Frontal cortex (tissue), 4 donors: ENCODE data around the gene RCE1. TPM values are rescaled to one million over a fixed set of nuclear protein-coding genes. Genes with fewer than 3 reads are reported as not detected.

Experiments
- DNase-seq, 2 donors: peaks; one replicate each; pipeline ENCODE4 v3.0.0; 2012; ENCODE audit warnings: low spot score in 2 of 2
- FAIRE-seq: peaks from 2 replicates; lab custom pipeline; 2012; peaks lifted over from hg19 to GRCh38; lab: Jason Lieb, UNC
- total RNA-seq: library from RNA; depleted of rRNA; stranded (reverse); fragments of >200 nt; gene quantifications from one replicate; pipeline ENCODE4 v1.2.3, GENCODE V29; 2014
- donor health status: control.
- donor health status: control.
- donor health status: control.

RCE1 gene
- total RNA-seq, 1 donor from 2014 or later: 9.8 TPM

- no peak for FAIRE-seq
- DNase-seq: no peak
Observed at GRCh38 chr11:66882561-66883015, 39.3 kb downstream of the RCE1 start.

- DNase-seq: peak; percentile 55 to 66
- no peak for FAIRE-seq
Observed at GRCh38 chr11:66883016-66883965, 40.0 kb downstream of the RCE1 start.

DNA sequence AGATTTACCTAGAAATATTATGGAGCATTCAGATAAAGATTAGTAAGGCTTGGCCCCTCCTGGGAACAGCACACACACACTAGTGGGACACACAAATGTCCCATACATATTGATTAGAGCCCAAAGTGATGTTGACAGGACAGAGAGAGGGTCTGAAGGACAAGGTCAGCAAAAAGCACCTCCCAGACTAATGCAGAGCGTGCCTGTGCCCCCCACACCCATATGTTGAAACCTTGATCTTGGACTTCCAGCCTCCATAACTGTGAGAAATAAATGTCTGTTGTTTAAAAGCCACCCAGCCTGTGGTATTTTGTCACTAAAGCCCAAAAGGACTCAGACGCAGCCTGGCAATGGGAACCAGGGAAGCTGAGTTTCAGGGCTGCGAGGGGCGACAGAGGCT is 41.2 kb downstream of the RCE1 start:
- FAIRE-seq (no peak), DNase-seq (no peak)

DNA sequence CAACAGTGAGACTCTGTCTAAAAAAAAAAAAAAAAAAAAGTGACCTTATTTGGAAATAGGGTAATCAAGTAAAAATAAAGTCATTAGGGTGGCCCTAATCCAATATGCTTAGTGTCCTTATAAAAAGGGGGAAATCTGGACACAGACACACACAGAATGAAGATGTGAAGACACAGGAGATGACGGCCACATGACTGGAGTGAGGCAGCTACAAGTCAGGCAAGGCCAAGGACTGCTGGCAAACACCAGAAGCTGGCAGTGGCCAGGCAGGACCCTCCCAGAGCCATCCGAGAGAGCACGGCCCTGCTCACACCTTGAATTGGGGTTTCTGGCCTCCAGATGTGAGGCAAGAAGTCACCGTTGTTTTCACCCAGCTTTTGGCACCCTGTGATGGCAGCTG is 42.2 kb downstream of the RCE1 start:
- DNase-seq (no peak), FAIRE-seq (no peak)

- no peak for FAIRE-seq
- no peak for DNase-seq
Observed at GRCh38 chr11:66885950-66886440, 42.8 kb downstream of the RCE1 start.

DNA sequence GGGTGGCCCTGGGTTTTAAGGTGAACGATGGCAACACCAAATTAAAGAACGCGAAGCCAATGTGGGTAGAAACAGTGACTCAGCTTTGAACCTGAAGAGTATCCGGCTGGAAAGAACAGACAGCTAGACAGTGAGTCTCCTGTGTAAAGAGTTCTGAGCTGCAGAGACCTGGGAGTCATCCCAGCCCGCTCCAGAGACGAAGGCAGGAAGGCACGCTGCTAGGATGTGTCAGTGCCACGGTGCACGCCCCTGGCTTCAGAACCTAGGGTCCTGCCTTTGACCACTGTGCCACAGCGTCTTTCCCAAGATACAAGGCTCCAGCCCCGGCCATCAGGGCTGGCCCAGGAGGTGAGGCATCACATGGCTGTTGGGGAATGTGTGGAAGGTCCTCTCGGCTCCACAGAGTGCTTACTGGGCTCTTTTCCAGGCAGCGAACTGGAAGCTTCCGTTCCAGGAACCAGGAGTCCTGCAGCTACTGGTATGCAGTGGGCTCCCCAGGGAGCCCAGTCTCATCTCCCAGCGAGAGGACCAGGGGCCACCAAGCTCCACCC is 43.5 kb downstream of the RCE1 start:
- DNase-seq (no peak), FAIRE-seq (no peak)

DNA sequence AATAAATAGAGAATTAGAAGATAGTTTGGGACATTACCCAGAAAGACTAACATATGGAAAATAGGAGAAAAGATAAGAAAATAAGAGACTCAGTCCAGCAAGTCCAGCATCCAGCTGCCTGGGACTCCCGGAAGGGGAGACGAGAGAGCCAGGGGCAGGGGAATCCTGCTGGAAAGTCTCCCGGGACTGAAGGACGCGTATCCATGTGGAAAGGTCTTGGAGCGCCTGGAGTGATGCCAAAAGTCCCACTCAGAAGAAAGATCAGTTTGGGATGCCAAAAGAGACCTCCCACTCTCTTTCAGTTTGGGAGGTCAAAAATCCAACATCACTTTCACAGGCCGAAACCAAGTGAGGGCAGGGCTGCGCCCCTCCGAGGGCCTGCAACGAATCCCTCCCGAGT is 44.3 kb downstream of the RCE1 start:
- no peak for FAIRE-seq
- no peak for DNase-seq

- DNase-seq: no peak
- FAIRE-seq: no peak
Observed at GRCh38 chr11:66888282-66888681, 45.0 kb downstream of the RCE1 start.

DNA sequence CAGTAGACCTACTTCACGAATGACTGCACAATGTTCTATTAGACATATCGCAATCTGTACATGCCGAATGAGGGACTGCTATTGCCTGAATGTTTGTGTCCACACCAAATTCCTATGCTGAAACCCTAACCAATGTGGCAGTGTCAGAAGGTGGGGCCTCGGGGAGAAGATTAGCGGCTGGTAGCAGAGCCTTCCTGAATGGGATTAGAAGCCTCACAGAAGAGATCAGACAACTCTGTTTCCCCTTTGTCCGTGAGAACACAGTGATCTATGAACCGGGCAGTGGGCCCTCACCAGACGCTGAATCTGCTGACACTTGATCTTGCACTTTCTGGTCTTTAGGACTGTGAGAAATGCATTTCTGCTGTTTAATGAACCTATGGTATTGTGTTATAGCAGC is 46.7 kb downstream of the RCE1 start:
- no peak for FAIRE-seq
- DNase-seq: no peak

- FAIRE-seq (no peak), DNase-seq (no peak)
Observed at GRCh38 chr11:66891851-66892660, 48.8 kb downstream of the RCE1 start.

GRCh38 chr11:66892911-66893310 is 49.7 kb downstream of the RCE1 start:
- FAIRE-seq (no peak), DNase-seq (no peak)

DNA sequence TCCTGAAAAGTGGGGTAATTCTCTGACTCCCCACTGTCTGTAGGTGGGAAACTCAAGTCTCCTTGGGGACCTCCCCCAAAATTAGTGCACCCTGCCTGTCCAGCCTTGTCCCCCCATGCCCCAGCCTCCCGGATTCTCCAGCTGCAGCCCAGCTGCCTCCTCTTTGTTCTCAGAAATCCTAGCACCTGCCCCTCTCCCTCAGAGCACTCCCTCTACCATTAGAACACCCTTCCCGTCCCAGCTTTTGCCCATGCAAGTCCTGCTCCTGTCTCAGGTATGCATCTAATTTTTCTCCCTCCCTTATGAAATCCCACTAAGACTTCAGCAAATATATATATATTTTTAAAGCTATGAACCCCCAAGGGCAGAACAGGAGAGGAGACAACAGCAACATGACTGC is 50.9 kb downstream of the RCE1 start:
- FAIRE-seq: no peak

More for the DNA sequence above, 50.9 kb downstream of the RCE1 start:
- no peak for DNase-seq

Other genes starting within 250 kb of the RCE1 start
- 24.1 TPM for gene RBM14, start 226.8 kb upstream of the RCE1 start, total RNA-seq
- 137 TPM for gene RBM4, start 204.7 kb upstream of the RCE1 start, total RNA-seq
- 102 TPM for gene RBM4B, start 165.6 kb upstream of the RCE1 start, total RNA-seq
- gene SPTBN2, start 114.2 kb upstream of the RCE1 start, total RNA-seq: 170 TPM
- gene LRFN4, start 13.6 kb downstream of the RCE1 start, total RNA-seq: 44.0 TPM
- 13.0 TPM for gene PC, start 114.9 kb downstream of the RCE1 start, total RNA-seq
- not detected for gene C11orf86, start 131.9 kb downstream of the RCE1 start, total RNA-seq
- 0.41 TPM for gene SYT12, start 179.7 kb downstream of the RCE1 start, total RNA-seq
- 0.82 TPM for gene RHOD, start 213.4 kb downstream of the RCE1 start, total RNA-seq